Epithelial cell of proximal tubule (primary cell): ENCODE data around the gene ITPR2. TPM values are rescaled to one million over a fixed set of nuclear protein-coding genes. Genes with fewer than 3 reads are reported as not detected.

ENCODE experiments used
- DNase-seq: peaks from one replicate; pipeline ENCODE4 v3.0.0-alpha.2; 2011; ENCODE audit warnings: low read depth
- H3K4me3 ChIP-seq: 2 replicates; pipeline ENCODE4 v1.5.1; 2011; ENCODE audit warnings: low read depth, mild to moderate bottlenecking, low read length
- total RNA-seq: library from RNA; depleted of rRNA; stranded (reverse); fragments of >200 nt; gene quantifications from 2 replicates; pipeline ENCODE4 v1.2.3, GENCODE V29; 2015
- TF ChIP-seq, protein P1 (sequence below): conservative IDR thresholded peaks from 2 replicates; pipeline ENCODE4 v1.5.1; 2012; ENCODE audit warnings: low read depth, mild to moderate bottlenecking, low read length

Gene ITPR2
- total RNA-seq, 1 donor from 2014 or later = 13.5 TPM

GRCh38 chr12:26460361-26460760 lies 372.6 kb downstream of the ITPR2 start:
- H3K4me3 ChIP-seq = no peak overlapping the region
- TF ChIP-seq, protein P1, sequence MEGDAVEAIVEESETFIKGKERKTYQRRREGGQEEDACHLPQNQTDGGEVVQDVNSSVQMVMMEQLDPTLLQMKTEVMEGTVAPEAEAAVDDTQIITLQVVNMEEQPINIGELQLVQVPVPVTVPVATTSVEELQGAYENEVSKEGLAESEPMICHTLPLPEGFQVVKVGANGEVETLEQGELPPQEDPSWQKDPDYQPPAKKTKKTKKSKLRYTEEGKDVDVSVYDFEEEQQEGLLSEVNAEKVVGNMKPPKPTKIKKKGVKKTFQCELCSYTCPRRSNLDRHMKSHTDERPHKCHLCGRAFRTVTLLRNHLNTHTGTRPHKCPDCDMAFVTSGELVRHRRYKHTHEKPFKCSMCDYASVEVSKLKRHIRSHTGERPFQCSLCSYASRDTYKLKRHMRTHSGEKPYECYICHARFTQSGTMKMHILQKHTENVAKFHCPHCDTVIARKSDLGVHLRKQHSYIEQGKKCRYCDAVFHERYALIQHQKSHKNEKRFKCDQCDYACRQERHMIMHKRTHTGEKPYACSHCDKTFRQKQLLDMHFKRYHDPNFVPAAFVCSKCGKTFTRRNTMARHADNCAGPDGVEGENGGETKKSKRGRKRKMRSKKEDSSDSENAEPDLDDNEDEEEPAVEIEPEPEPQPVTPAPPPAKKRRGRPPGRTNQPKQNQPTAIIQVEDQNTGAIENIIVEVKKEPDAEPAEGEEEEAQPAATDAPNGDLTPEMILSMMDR = no peak
- no peak for DNase-seq

DNA sequence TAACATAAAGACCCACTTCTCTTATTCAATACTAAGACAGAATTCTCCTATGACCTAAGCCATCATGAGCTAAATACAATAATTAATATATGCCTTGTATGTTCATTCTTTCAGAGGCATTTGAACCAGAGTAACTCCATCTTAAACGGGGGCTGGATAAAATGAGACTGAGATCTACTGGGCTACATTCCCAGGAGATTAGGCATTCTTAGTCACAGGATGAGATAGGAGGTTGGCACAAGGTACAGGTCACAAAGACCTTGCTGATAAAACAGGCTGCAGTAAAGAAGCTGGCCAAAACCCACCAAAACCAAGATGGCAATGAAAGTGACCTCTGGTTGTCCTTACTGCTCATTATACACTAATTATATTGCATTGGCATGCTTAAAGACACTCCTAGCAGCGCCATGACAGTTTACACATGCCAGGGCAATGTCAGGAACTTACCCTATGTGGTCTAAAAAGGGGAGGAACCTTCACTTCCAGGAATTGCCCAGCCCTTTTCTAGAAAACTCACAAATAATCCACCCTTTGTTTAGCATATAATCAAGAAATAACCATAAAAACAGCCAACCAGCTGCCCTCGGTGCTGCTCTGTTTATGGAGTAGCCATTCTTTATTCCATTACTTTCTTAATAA lies 376.9 kb downstream of the ITPR2 start:
- no peak overlapping the region for H3K4me3 ChIP-seq
- TF ChIP-seq, protein P1 = no peak
- no peak for DNase-seq

DNA sequence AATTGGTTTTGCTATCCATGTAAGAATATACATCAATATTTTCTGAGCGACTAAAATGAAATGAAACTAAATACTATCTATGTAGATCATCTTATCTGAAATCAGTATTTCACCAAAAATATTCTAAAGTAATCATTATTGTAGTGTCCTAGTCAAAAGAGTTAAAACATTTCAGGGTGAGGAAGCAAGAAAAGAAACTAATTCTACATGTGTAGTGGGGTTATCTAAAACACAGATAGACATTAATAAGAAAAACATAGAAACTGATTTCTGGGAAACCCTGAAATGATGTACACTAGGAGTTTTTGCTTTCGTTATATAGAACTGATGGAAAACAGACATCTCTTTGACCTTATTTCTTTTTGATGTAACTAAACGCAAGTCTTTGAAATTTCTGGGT lies 379.7 kb downstream of the ITPR2 start:
- TF ChIP-seq, protein P1 = no peak
- DNase-seq = no peak
- no peak overlapping the region for H3K4me3 ChIP-seq

DNA sequence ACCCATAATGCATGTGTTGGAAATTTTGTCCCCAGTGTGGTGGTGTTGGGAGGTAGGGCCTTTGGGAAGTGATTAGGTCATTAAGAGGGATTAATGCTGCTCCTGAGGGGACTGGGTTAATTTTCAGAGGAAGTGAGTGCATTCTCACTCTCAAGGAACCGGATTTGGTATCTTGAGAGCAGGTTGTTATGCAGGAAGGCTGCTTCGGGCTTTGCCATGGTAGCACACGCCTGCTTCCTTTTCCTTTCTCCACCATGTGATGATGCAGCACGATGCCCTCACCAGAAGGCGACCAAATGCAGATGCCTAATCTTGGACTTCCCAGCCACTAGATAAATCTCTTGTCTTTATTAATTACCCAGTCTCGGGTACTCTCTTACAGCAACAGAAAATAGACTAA lies 380.5 kb downstream of the ITPR2 start:
- no peak overlapping the region for H3K4me3 ChIP-seq
- no peak for DNase-seq
- TF ChIP-seq, protein P1 = no peak

- no peak for DNase-seq
- H3K4me3 ChIP-seq = no peak overlapping the region
- TF ChIP-seq, protein P1 = no peak
Observed at GRCh38 chr12:26451763-26452162, 381.2 kb downstream of the ITPR2 start.

DNA sequence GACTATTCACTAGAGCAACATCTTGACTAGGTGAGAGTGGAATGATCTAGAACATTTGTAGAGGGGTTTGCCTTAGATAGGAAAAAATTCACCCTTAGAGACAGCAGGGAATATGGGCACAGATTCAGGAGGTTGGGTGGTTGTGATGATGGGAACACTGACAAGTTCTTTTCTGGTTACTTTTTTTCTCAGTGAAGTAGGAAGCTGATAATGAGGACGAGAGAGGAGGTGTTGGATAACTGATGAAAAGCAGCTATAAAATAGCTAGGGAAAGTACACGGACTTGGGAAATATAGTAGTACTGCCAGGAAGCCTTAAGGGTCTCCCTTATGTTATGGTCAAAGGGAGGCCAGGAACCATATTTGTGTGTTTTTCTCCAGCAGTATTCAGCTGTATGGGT lies 387.1 kb downstream of the ITPR2 start:
- DNase-seq = no peak
- TF ChIP-seq, protein P1 = no peak
- no peak overlapping the region for H3K4me3 ChIP-seq

DNA sequence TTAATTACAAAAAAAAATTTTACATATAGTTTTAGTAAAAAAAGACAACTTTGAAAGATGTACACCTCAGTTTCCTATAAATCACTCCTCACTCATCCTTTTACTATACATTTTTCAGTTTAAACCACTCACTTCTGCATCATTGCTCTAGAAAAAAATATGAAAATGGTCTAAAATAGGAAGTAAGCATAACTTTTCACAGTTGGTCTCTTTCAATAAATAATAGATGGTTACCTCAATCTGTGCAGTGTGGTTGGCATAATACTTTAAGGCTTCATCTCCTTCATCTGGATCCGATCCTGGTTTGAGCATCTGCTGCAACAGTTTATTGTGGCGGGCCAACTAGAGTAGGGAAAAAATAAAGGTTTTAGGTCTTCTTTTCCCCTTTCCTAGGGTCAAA lies 389.7 kb downstream of the ITPR2 start:
- no peak for DNase-seq
- TF ChIP-seq, protein P1 = no peak
- no peak overlapping the region for H3K4me3 ChIP-seq
